Activated naive CD4-positive, alpha-beta T cell treated with anti-CD3 and anti-CD28 coated beads, Interleukin-2, amount 50 U/mL, for 16 hours (primary cell): ENCODE measurements around the gene PACS1.

Experiments used
- DNase-seq: peaks from one replicate; pipeline ENCODE4 v3.0.0-alpha.2; 2020

PACS1 gene

DNA sequence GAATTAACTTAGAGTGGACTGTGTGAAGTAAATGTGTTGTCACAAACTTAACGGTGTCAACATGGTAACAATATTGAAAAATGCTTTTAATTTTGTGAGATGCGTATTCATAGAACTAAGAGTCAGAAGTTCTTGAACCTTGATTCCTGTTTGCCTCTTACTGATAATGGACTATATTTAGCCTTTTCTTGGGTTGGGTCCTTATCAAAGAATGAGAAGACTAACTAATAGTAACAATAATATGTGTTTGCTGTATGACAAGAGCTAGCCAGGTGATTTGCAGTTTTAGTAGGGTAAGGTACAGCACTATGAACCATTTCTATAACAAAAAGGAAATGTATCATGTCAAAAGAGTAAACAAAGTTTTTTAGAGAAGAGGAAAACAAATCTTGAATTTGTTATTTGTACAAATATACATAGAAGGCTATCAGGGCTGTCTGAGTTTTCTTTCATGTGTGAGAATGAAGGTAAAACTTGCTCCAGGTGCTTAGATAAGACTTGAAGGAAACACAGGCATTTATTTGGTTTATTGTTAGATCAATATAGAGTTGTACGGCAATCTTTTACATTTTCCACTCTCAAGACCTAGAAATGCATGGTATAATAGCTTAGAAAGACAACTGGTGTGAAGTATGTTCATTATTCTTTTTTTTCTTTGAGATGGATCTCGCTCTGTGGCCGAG lies 74.1 kb downstream of the PACS1 start:
- no peak for DNase-seq

DNA sequence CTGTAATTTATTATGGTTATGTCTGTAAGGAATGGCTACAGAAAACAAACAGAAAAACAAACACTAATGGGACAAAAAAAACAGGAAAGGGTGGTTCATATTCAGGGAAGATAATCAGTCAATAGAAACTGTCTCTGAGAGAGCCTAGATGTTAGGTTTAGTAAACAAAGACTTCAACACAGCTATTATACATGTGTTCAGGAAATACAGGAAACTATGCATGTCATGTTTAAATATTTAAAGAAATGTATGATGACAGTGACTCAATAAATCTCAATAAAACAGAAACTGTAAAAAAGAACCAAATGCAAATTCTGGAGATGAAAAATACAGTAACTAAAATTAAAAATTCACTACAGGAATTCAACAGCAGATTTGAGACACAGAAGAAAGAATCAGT lies 76.0 kb downstream of the PACS1 start:
- DNase-seq: no peak

DNA sequence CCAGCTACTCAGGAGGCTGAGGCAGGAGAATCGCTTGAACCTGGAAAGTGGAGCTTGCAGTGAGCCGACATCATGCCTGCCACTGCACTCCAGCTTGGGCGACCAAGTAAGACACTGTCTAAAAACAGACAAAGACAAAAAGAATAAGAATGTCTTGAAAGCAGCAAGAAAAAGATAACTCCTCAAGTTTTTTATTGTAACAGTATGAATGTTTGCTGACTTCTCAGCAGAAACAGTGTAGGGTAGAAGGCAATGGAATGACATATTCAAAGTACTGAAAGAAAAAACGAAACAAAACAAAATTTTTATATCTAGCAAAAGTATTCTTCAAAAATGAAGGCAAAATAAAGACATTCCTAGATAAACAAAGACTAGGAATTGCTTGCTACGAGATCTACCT lies 76.9 kb downstream of the PACS1 start:
- DNase-seq: no peak

DNA sequence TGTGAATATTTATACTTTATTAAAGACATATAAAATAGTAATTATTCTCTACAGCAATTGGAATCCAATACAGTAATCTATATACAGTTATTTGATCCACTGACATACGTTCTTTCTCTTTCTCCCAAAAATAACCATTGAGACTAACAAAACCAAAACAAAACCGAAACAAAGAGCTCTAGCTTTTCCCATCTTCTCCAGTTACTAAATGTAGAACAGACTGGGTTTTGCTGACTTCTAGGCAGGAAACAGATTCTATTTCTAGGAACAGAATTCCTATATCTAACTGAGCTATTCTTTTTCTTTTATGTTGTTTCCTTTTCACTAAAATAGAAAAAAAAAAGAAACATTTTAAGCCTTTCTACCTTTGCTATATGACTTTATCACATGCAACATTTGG lies 80.1 kb downstream of the PACS1 start:
- no peak for DNase-seq

DNA sequence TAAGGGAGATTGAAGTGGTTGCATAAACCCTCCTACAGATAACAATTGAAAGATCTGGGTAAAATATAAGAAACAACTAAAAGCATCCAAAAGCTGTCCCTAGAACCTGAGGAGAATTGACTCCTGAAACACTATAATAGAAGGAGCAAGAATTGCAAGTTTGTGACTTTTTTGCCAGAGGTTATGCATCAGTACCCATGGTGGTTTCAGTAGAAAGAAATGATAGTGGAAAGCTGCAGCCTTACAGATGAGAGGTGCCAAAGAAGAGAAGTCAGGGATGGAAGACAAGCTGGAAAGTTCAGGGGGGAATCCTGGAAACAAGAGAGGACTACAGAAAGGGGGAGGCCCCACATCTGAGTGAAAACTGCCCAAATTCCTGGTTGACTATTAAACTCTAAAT lies 80.7 kb downstream of the PACS1 start:
- DNase-seq: no peak

DNA sequence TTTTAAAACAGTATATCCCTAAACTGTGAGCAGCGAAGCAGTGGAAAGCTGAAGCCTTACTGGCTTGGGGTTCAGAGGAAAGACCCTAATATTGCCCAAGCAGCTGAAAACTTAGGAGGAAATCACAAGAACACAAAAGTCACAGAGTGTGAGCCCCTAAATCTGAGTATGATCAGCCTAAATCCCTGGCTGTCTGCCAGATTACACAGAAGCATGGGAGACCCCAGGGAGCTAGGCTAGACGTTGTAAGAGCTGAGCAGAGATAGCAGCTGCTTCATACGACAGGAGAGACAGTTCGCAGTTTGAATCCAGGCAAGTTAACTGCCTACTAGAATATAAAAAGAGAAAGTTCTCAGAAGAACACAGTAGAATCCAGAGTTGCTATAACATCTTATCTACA lies 81.2 kb downstream of the PACS1 start:
- DNase-seq: no peak

DNA sequence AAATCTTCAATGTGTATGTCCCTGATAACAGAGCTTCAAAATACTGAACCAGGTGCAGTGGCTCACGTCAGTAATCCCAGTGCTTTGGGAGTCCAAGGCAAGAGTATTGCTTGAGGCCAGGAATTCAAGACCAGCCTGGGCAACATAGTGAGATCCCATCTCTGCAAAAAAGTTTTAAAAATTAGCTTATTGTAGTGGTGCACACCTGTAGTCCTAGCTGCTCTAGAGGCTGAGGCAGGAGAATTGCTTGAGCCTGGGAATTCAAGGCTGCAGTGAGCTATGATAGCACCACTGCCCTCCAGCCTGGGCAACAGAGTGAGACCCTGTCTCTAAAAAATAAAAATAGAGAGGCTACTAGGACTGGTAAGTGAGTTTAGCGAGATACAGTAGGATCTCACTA lies 84.0 kb downstream of the PACS1 start:
- DNase-seq: no peak

DNA sequence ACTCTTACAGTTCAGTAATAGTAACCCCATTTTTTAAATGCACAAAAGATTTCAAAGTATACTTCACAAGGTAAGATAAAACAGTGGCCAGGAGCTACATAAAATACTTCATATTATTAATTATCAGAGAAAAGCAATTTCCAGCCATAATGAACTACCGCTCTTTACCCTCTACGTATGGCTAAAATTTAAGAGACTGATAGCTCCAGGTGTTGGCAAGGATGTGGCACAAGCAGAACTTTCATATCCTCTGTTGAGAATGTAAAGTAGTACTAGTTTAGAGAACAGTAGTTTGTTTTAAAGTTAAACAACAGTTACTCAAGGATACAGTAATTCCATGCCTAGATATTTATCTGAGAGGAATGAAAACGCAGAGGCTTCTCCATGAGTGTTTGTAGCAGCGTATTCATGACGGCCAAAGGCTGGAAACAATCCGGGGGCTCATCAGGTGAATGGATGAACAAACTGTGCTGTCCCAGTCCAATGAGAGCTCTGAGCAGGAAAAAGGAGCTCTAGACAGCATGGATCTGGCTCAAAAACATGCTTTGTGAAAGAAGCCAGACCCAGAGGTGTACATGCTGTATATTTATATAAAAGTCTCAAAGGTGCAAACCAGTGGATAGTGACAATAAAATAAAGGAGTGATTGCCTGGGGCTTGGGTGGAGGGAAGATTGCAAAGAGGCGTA lies 85.5 kb downstream of the PACS1 start:
- DNase-seq: no peak

DNA sequence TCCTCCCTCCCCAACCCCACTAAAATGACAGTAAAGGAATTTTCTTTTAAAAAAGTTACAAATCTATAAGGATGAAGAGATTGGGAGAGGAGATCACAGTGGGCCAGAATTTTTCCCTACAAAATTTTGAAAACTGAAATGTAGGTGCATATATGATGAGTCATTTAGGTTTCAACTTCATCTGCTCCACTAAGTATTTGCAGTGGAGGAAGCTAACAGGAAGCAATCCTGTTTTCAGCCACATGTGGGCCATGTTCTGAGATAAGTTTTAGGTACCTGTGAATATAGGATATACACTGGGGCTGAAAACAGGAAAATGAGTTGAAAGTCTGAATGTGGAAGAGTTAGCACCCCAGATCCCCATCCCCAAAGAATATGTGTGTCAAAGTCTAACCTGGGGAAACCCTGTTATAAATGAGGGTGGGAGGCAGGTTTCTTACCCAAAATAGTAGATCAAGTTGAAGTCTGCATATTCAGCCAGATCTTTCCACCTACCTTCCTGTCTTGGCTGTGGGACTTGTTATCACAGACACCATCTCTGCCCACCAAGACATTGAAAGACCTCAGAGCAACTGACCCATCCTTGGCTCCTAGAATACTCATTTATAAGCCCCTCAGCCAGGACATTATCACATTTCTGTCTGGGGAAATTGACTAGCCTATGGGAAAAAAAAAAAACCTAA lies 87.3 kb downstream of the PACS1 start:
- DNase-seq: no peak

DNA sequence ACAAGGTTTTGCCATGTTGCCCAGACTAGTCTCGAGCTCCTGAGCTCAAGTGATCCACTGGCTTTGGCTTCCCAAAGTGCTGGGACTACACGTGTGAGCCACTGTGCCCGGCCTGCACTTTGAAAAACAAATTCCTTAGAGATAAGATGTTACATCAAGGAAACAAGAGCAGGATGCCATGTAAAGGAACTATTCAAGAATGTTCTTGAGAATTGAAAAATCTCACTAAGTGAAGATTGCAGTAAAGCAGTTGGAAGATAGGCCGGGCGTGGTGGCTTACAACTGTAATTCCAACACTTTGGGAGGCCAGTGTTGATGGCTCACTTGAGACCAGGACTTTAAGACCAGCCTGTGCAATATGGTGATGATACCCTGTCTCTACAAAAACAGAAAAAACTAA lies 88.1 kb downstream of the PACS1 start:
- no peak for DNase-seq

DNA sequence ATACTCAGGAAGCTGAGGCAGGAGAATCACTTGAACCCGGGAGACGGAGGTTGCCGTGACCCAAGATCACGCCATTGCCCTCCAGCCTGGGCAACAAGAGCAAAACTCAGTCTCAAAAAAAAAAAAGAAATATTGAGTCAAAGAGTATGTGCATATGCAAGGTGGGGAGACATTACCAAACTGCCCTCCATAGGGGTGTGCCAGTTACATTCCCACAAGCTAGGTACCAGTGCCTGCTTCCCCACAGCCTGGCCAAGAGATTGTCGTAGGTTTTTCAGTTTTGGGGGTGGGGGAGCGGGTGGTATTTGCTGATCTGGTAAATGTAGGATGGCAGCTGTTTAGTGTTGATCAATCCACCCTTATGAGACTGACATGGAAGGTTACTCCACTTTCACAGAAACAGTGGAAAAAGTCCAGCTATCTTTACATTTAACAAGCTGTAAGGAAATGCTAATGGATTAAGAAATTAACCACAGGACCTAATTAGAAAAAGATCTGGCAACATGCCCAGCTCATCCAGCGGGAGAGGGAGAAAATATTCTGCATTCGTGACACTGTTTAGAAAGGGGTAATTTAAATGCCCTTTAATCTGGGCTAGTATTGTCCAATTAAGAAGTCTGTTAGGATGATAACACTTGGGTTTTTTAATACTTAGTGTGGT lies 89.4 kb downstream of the PACS1 start:
- DNase-seq: no peak

DNA sequence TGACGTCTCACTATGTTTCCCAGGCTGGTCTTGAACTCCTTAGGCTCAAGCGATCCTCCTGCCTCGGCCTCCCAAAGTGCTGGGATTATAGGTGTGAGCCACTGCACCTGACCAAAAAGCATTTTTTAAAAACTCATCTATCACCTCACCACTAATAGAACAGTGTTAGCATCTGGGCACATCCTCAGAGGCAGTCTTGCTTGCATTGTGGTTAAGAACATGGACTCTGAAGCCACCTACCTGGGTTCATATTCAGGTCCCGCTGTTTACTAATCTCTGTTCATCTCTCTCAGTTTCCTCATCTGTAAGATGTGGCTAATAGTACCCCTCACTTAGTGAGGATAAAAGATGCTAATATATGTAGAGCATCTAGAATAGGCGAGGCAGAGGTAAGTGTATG lies 90.6 kb downstream of the PACS1 start:
- DNase-seq: no peak

DNA sequence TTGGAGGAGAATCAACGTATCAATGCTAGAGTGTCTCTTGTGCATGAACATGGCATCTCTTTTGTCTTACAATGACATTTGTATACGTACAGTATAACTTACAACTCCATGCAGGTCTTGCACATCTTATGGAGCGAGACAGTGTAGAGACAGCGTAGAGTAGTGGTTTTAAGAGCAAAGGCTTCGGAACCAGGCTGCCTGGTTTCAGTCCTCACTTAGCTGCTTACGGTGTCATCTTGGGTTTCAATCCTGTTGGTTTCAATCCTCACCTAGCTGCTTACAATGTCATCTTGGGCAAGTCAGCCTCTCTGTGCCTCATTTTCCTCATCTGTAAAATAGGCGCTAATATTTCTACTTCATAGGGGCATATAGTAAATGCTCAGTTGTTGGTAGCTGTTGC lies 98.2 kb downstream of the PACS1 start:
- no peak for DNase-seq

DNA sequence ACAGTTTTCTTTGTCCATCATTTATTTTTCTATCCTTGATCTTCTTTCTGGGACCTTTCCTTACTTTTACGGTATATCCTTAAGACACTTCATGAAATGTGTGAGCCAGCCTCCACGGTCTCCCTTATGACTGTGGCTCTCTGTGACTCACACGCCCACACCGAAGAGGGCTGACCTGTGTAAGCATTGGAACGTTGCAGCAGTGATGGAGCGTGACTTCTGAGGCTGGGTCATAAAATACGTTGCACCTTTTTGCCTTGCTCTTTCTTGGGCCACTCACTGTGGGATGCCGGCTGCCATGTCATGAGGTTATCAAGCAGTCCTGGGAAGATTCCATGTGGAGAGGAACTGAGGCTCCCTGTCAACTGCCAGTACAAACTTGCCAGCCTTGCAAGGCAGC lies 102.1 kb downstream of the PACS1 start:
- DNase-seq: peak; percentile 28

DNA sequence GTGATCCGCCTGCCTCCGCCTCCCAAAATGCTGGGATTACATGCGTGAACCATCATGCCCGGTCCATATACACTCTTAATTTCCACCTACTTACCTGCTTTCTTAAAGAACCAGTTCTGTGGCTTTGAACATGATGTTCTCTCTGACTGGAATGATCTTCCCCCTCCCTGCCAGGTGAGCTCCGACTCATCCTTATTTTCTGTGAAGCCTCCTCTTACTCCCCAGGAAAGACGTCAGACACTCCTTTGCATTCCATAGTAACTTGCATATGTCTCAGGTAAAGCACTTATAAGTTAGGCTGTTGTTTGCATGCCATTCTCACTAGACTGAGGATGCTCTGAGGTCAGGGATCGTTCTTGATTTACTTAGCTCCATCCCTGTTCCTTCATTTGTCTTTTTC lies 106.6 kb downstream of the PACS1 start:
- no peak for DNase-seq

DNA sequence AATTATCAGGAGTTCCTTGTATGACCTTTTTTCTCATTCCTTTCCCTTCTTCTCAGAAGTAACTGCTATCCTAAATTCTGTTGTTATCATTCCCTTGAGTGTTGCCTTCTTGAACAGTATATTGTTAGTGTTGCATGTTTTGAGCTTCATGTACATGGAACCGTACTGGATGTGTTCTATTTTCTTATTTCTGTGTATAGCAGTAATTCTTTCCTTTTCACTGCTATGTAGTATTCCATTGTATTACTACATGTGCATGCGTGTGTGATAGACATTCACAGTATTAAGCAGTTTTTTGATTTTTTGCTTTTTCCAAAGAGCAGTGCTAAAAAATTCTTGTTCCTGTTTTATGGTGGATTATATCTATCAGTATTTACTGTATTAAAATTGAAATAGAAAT lies 108.1 kb downstream of the PACS1 start:
- no peak for DNase-seq

DNA sequence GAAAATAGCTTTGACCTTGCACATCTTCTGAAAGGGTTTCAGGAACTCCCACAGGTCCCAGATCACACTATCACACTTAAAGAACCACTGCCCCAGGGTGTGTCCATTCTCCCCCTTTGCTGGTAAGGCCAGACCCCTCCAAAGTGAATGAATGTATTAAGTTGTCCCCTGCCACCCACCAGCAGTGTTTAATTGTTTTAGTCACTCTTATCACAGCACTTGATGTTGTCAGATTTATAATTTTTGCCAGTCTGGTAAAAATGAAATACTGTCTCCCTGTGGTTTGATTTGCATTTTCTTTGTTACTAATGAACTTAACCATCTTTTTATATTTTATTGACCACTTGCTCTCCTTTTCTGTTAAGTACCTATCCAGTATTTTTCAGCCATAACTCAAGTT lies 108.8 kb downstream of the PACS1 start:
- DNase-seq: no peak

DNA sequence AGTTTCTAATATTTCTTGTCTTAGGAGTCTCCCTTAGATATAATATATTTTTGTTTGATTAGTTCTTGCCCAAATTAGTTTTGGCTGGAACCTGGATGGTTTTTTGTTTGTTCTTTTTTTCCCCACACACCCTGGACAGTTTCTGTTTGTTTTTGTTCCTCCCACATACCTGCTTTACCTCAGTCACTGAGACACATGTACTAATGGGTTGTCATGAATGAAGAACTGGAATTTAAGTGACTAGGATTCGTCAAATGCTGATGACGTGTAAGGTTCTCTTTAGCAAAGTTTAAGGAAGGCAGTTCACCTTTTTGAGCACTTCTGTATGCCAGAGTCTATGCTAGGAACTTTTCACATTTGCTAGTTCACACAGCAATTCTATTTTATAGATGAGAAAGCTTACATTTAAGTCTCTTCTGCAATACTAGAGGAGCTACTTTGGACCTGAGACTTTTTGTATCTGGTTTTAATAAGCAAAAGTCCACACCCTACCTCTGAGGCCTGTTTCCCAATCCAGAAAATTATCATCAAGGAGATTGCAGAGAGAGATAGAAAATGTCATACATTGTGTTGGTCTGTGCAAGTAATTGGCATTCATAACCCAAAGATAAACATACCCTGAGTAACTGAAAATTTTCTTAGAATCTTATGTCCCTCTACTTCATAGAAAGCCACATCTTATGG lies 111.7 kb downstream of the PACS1 start:
- DNase-seq: no peak

DNA sequence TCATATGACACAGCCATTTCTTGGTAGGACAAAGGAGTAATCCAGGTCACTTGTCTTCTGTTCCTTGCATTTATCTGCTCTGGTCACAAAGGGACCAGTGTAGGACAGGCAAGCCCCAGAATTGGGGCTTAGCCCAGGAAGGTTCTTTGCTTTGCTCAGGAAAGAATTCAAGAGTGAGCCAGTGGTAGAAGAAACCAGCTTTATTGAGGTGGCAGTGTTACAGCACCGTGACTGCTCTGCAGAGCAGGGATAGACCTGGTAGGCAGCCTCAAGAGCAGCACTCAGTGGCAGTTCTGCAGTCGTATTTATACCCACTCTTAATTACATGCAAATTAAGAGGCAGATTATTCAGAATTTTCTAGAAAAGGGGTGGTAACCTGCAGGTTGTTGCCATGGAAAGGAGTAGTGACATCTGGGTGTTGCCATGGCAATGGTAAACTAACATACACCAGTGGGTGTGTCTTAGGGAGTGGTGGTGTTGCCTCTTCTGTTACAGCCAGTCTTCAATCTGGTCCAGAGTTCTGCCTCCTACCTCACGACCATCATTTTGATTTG lies 113.5 kb downstream of the PACS1 start:
- no peak for DNase-seq

DNA sequence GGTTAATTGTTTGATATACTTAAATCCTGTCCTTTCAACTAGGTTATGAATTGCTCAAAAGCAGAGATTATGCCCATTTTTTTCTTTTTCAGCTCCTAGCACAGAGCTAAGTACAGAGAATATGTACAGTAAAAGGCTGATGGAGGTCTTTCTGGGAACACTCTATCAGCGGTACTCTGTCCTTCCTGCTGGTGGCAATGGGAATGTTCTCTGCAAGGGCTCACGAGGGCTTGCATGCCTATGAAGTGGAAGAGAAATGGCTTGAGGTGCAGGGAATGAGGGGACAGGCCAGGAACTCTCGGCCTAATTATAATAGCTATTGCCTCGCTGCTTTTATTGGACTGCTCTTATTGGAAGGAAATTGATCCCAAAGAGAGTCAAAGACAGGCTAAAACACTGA lies 114.7 kb downstream of the PACS1 start:
- no peak for DNase-seq

DNA sequence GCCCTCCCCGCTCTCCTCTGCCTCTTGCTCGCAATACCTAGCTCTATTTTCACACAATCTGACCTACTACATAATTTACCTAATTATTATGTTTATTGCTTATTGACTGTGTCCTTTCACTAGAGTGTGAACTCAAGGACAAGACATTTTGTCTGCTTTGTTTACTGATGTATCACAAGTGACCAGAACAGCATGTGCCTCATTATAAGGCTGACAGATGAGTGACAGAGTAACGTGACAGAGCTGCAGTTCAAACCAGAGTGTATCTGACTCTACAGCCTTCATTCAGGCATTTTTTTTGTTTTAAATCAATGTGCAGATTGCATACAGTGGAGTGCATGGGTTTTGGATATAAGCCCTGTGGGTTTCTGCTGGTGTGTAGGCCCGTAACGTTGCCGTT lies 116.4 kb downstream of the PACS1 start:
- DNase-seq: no peak

DNA sequence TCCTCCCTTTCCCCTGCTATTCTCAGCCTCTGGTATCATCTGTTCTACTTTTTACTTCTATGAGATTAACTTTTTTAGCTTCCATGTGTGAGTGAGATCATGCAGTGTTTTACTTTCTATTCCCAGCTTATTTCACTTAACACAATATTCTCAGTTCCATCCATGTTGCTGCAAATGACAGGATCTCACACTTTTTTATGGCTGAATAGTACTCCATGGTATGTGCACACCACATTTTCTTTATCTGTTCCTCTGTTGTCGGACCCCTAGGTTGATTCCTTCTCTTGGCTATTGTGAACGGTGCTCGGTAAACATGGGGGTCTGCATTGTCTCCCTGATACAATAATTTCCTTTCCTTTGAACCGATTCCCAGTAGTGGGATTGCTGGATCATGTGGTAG lies 117.4 kb downstream of the PACS1 start:
- DNase-seq: no peak

DNA sequence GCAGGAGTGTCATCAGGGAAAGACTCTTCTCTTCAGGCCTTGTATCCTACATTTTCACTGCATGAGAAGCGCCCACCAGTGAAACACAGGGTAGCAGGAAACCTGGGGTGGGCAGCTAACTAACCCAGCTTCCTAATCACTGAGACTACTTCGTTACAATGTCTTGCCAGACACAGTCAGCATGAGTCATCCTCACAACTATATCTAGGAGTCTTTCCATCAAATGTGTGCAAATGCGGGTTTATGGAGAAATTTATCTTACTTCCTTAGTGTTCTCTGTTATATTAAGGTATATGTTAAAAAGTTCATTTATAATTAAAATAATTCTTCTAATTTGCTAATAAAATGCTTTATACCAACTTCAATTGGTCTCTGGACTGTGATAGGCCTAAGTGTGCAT lies 118.5 kb downstream of the PACS1 start:
- DNase-seq: no peak
